Vagina (tissue), 2 donors: ENCODE data around the gene MCCC2.

Experiments used
- POLR2A ChIP-seq, 2 donors: fragments of 450-650 bp; IDR thresholded peaks; one replicate each; pipeline ENCODE4 v1.6.1; 2017; ENCODE audit warnings: antibody characterized with exemption in 2 of 2, mild to moderate bottlenecking in 2 of 2, moderate library complexity in 2 of 2
- POLR2AphosphoS5 ChIP-seq, 2 donors: sonication (generic); formaldehyde crosslinking; IDR thresholded peaks; one replicate each; pipeline ENCODE4 v1.9.0; 2017; ENCODE audit warnings: antibody characterized with exemption in 2 of 2, mild to moderate bottlenecking in 2 of 2, low read depth in 1 of 2; ENCODE audit not compliant: insufficient read depth in 1 of 2
- TF ChIP-seq, protein P1 (sequence below), 3 experiments: fragments of 450-650 bp in 2 of 3; fragments of 200-600 bp in 1 of 3; sonication (generic) in 1 of 3; IDR thresholded peaks; one replicate each; pipeline ENCODE4 v1.5.1; 2017 to 2019; ENCODE audit warnings: antibody characterized with exemption in 3 of 3, mild to moderate bottlenecking in 2 of 3, moderate library complexity in 2 of 3

DNA sequence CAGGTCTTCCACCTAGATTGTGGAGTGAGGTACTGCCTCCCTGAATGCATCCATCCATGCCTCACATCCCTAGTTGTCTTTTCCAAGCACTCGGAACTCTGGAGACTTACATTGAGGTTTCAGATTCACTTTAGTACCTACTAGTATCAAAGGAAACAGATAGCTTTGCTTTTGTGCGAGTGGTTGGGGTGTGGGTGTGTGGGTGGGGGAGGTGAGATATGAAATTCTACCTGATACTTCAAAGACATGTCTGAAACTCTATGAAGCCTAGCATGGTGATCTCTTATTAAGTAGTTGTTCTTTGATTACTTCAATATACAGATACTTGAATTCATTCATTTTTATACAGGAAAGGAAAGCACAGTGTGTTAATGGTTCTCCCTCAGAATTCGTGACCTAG, 64.4 kb downstream of the MCCC2 start:
- TF ChIP-seq, protein P1, sequence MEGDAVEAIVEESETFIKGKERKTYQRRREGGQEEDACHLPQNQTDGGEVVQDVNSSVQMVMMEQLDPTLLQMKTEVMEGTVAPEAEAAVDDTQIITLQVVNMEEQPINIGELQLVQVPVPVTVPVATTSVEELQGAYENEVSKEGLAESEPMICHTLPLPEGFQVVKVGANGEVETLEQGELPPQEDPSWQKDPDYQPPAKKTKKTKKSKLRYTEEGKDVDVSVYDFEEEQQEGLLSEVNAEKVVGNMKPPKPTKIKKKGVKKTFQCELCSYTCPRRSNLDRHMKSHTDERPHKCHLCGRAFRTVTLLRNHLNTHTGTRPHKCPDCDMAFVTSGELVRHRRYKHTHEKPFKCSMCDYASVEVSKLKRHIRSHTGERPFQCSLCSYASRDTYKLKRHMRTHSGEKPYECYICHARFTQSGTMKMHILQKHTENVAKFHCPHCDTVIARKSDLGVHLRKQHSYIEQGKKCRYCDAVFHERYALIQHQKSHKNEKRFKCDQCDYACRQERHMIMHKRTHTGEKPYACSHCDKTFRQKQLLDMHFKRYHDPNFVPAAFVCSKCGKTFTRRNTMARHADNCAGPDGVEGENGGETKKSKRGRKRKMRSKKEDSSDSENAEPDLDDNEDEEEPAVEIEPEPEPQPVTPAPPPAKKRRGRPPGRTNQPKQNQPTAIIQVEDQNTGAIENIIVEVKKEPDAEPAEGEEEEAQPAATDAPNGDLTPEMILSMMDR (IDR thresholded peaks at IDR 0.05) = no peak
- no peak for TF ChIP-seq POLR2A (IDR thresholded peaks at IDR 0.05)
- no peak for TF ChIP-seq POLR2AphosphoS5 (IDR thresholded peaks at IDR 0.05; ENCODE audit: insufficient read depth in 1 of 2, low read depth in 1 of 2)
